A549 (cell line): Measurements from ENCODE around the gene POMC. TPM values are rescaled to one million over a fixed set of nuclear protein-coding genes. Genes with fewer than 3 reads are reported as not detected.

Experiments used
- ATAC-seq, 2 experiments: fragments of 200-7000 bp in 1 of 2; fragments of >200 bp in 1 of 2; cut with Nextera tagmentation in 1 of 2; cut with Tn5 transposase in 1 of 2; 3 replicates each; pipeline versions ENCODE4 v1.8.0 to v1.9.1; 2018 to 2020; ENCODE audit warnings: mild to moderate bottlenecking in 1 of 2, moderate library complexity in 1 of 2
- CTCF ChIA-PET: fragments of 300-600 bp; sonication (Branson Sonifier 250); formaldehyde crosslinking; extraction: SDS; loops from one replicate; lab custom pipeline; 2021; ENCODE audit warnings: antibody characterized with exemption, inconsistent platforms; lab: Yijun Ruan, JAX
- POLR2A ChIA-PET: fragments of 350-600 bp; formaldehyde crosslinking; extraction: SDS; loops from one replicate; lab custom pipeline; 2021; ENCODE audit warnings: antibody characterized with exemption, inconsistent platforms; lab: Yijun Ruan, JAX
- DNase-seq, 2 experiments: peaks; one replicate each; pipeline versions ENCODE4 v3.0.0 to v3.0.0-alpha.2; 2011 to 2016; ENCODE audit warnings: low read depth in 1 of 2, low spot score in 1 of 2
- FAIRE-seq: peaks from 2 replicates; lab custom pipeline; 2011; peaks lifted over from hg19 to GRCh38; lab: Jason Lieb, UNC
- H3K27ac ChIP-seq, 2 experiments: fragments of >200 bp; sonication (Bioruptor Twin); formaldehyde crosslinking; 3 replicates each; pipeline ENCODE4 v1.5.1; 2016 to 2017
- H3K4me1 ChIP-seq: fragments of >200 bp; sonication (Bioruptor Twin); formaldehyde crosslinking; 3 replicates; pipeline ENCODE4 v1.6.1; 2016
- H3K4me2 ChIP-seq: fragments of >200 bp; sonication (Bioruptor Twin); formaldehyde crosslinking; 3 replicates; pipeline ENCODE4 v1.6.1; 2016
- H3K4me3 ChIP-seq: fragments of >200 bp; sonication (Bioruptor Twin); formaldehyde crosslinking; 3 replicates; pipeline ENCODE4 v1.5.1; 2016
- H3K9me3 ChIP-seq: fragments of >200 bp; sonication (Bioruptor Twin); formaldehyde crosslinking; 3 replicates; pipeline ENCODE4 v1.6.1; 2016
- CEBPB ChIP-seq, 2 experiments: fragments of >200 bp in 1 of 2; sonication (Bioruptor Twin) in 1 of 2; formaldehyde crosslinking in 1 of 2; IDR thresholded peaks; 2 replicates each; pipeline ENCODE4 v1.6.1; 2012 to 2016
- CHD4 ChIP-seq: fragments of 200-600 bp; sonication (generic); IDR thresholded peaks from 2 replicates; pipeline ENCODE4 v1.6.1; 2016; ENCODE audit warnings: antibody characterized with exemption, mild to moderate bottlenecking, borderline replicate concordance
- EP300 ChIP-seq, 2 experiments: fragments of >200 bp; sonication (Bioruptor Twin); formaldehyde crosslinking; IDR thresholded peaks; 2 replicates in 1 of 2; 3 replicates in 1 of 2; pipeline ENCODE4 v1.6.1; 2016 to 2017
- FOSB ChIP-seq: fragments of 250-450 bp; sonication (Bioruptor Pico); IDR thresholded peaks from 2 replicates; pipeline ENCODE4 v1.5.0; 2020; ENCODE audit warnings: mild to moderate bottlenecking, moderate library complexity
- GATA3 ChIP-seq: IDR thresholded peaks from 2 replicates; pipeline ENCODE4 v1.6.1; 2012; ENCODE audit warnings: borderline replicate concordance
- JUN ChIP-seq, 2 experiments: fragments of >200 bp; sonication (Bioruptor Twin); formaldehyde crosslinking; IDR thresholded peaks; 2 replicates in 1 of 2; 3 replicates in 1 of 2; pipeline ENCODE4 v1.6.1; 2016 to 2017
- MAFK ChIP-seq: fragments of 450-650 bp; IDR thresholded peaks from 2 replicates; pipeline ENCODE4 v1.6.1; 2014; ENCODE audit not compliant: partially characterized antibody
- MYC ChIP-seq: IDR thresholded peaks from 2 replicates; pipeline ENCODE4 v1.6.1; 2012; ENCODE audit warnings: mild to moderate bottlenecking, inconsistent platforms, low read length, improper control_type of control experiment, borderline replicate concordance
- POLR2AphosphoS2 ChIP-seq: conservative IDR thresholded peaks from 2 replicates; pipeline ENCODE4 v1.6.1; 2012; ENCODE audit warnings: low read length, improper control_type of control experiment, inconsistent platforms
- RAD21 ChIP-seq, 2 experiments: fragments of >200 bp in 1 of 2; sonication (Bioruptor Twin) in 1 of 2; formaldehyde crosslinking in 1 of 2; IDR thresholded peaks in 1 of 2; conservative IDR thresholded peaks in 1 of 2; 2 replicates in 1 of 2; 3 replicates in 1 of 2; pipeline ENCODE4 v1.6.1; 2012 to 2018; ENCODE audit warnings: inconsistent platforms in 1 of 2
- TFCP2L1 ChIP-seq: fragments of 250-450 bp; sonication (Bioruptor Pico); IDR thresholded peaks from 2 replicates; pipeline ENCODE4 v1.5.0; 2021; ENCODE audit warnings: mild to moderate bottlenecking
- ZFP36 ChIP-seq: fragments of 450-650 bp; IDR thresholded peaks from 2 replicates; pipeline ENCODE4 v1.6.1; 2014; ENCODE audit warnings: borderline replicate concordance; ENCODE audit not compliant: partially characterized antibody
- WGBS: methylation state at CpG from one replicate; pipeline ENCODE4 v1.1.6; 2017; ENCODE audit errors: missing lambda C conversion rate; 5-methylcytosine and 5-hydroxymethylcytosine counted together
- polyA plus RNA-seq, 4 experiments: library from polyadenylated mRNA; depleted of rRNA in 3 of 4; stranded (reverse); fragments of >200 nt; fragmentation: RNase III in 1 of 4; extraction: RNeasy Plus Mini Kit Qiagen cat#74134 plus additional on column Dnase treatment in 1 of 4; gene quantifications; 2 replicates in 3 of 4; 3 replicates in 1 of 4; pipeline ENCODE4 v1.2.3, GENCODE V29; 2011 to 2017
- TF ChIP-seq, protein P1 (sequence below): IDR thresholded peaks from 2 replicates; pipeline ENCODE4 v1.6.1; 2012
- TF ChIP-seq, protein P2 (sequence below): fragments of 200-600 bp; sonication (generic); IDR thresholded peaks from 2 replicates; pipeline ENCODE4 v1.6.1; 2016; ENCODE audit warnings: antibody characterized with exemption, mild to moderate bottlenecking, moderate library complexity
- TF ChIP-seq, protein P3 (sequence below): fragments of 250-450 bp; sonication (Bioruptor Pico); IDR thresholded peaks from 2 replicates; pipeline ENCODE4 v1.5.0; 2021; ENCODE audit warnings: mild to moderate bottlenecking, moderate library complexity, borderline replicate concordance
- TF ChIP-seq, protein P4 (sequence below): fragments of 150-350 bp; IDR thresholded peaks from 2 replicates; pipeline ENCODE4 v1.6.1; 2014; ENCODE audit warnings: low read depth, mild to moderate bottlenecking, low read length

The POMC gene
- polyA plus RNA-seq, 2 of the 4 experiments (the other 2 are of a cell fraction) = not detected

DNA sequence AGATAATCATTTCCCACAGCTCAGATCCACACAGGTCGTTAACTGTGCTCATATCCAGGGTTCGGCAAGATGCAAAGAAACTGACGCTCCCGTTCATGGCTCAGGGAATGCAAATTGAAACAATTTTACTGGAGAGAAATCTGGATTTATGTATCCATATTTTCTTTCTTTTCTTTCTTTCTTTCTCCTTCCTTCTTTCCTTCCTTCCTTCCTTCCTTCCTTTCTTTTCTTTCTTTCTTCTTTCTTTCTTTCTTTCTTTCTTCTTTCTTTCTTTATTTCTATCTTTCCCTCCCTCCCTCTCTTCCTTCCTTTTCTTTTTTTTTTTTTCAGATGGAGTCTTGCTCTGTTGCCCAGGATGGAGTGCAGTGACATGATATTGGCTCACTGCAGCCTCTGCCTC lies 20.0 kb upstream of the POMC start:
- no peak for ATAC-seq
- TF ChIP-seq POLR2AphosphoS2 = no peak
- TF ChIP-seq ZFP36 = no peak
- TF ChIP-seq, protein P1, sequence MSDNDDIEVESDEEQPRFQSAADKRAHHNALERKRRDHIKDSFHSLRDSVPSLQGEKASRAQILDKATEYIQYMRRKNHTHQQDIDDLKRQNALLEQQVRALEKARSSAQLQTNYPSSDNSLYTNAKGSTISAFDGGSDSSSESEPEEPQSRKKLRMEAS = no peak
- no peak for TF ChIP-seq MYC
- TF ChIP-seq GATA3 = no peak
- TF ChIP-seq JUN (IDR thresholded peaks at IDR 0.05) = no peak
- no peak for TF ChIP-seq EP300 (IDR thresholded peaks at IDR 0.05)
- TF ChIP-seq TFCP2L1 (CRISPR knock-in tag) = no peak
- TF ChIP-seq, protein P2, sequence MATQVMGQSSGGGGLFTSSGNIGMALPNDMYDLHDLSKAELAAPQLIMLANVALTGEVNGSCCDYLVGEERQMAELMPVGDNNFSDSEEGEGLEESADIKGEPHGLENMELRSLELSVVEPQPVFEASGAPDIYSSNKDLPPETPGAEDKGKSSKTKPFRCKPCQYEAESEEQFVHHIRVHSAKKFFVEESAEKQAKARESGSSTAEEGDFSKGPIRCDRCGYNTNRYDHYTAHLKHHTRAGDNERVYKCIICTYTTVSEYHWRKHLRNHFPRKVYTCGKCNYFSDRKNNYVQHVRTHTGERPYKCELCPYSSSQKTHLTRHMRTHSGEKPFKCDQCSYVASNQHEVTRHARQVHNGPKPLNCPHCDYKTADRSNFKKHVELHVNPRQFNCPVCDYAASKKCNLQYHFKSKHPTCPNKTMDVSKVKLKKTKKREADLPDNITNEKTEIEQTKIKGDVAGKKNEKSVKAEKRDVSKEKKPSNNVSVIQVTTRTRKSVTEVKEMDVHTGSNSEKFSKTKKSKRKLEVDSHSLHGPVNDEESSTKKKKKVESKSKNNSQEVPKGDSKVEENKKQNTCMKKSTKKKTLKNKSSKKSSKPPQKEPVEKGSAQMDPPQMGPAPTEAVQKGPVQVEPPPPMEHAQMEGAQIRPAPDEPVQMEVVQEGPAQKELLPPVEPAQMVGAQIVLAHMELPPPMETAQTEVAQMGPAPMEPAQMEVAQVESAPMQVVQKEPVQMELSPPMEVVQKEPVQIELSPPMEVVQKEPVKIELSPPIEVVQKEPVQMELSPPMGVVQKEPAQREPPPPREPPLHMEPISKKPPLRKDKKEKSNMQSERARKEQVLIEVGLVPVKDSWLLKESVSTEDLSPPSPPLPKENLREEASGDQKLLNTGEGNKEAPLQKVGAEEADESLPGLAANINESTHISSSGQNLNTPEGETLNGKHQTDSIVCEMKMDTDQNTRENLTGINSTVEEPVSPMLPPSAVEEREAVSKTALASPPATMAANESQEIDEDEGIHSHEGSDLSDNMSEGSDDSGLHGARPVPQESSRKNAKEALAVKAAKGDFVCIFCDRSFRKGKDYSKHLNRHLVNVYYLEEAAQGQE = no peak
- TF ChIP-seq MAFK = no peak
- no peak for TF ChIP-seq CHD4
- TF ChIP-seq, protein P3, sequence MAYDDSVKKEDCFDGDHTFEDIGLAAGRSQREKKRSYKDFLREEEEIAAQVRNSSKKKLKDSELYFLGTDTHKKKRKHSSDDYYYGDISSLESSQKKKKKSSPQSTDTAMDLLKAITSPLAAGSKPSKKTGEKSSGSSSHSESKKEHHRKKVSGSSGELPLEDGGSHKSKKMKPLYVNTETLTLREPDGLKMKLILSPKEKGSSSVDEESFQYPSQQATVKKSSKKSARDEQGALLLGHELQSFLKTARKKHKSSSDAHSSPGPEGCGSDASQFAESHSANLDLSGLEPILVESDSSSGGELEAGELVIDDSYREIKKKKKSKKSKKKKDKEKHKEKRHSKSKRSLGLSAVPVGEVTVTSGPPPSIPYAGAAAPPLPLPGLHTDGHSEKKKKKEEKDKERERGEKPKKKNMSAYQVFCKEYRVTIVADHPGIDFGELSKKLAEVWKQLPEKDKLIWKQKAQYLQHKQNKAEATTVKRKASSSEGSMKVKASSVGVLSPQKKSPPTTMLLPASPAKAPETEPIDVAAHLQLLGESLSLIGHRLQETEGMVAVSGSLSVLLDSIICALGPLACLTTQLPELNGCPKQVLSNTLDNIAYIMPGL = no peak
- no peak for TF ChIP-seq RAD21 (conservative IDR thresholded peaks at IDR 0.05 in 1 of 2, IDR thresholded peaks at IDR 0.05 in 1 of 2)
- no peak for TF ChIP-seq FOSB (CRISPR knock-in tag)
- no peak for FAIRE-seq
- no peaks in the 10 kb centered on the region for H3K9me3 ChIP-seq
- H3K4me1 ChIP-seq = no peaks in the 10 kb centered on the region
- H3K27ac ChIP-seq = no peak overlapping the region
- ChIA-PET CTCF (interaction anchor here (1.6 to 2.4 kb wide), 2 partner anchors 8 to 22 kb away, joined by 5 to 21 read pairs; no protein-coding TSS in a partner anchor), POLR2A (interaction anchor here (1.0 kb wide), 1 partner anchor 60 kb away, joined by 3 read pairs; no protein-coding TSS in a partner anchor)
- no peak for DNase-seq
- H3K4me2 ChIP-seq = no peak overlapping the region
- WGBS = 79% methylated on average over 4 of the region's 4 CpGs
- H3K4me3 ChIP-seq = no peak overlapping the region

DNA sequence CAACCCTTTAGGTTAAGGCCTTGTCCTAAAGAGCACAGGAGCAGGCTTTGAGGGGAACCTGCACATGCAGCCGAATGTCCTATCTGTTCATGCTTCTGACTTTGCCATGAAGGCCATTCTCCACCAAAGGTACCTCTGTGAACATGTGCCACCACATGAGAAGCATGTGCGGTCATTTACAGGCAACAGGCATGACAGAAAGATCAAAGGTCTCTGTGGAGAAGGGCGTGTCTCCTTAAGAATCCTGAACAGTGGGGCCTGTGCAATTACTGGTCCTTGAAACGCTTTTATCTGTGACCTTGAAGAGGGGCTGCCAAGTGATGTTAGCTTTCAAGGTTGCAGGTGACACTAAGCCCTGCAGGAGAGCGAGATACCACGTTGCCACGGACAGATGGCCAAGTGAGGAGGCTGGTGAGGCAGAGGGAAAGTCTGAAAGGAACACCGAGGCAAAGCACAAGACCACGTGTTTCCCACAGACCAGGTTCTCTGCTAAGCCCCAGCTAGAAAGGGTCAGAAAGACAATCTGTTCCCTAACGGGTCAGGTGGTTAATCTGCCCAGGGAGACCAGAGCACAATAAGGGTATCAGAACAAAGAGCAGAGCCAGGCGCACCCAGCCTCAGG lies 19.5 kb upstream of the POMC start:
- Histone ChIP-seq H3K9me3 (no peaks in the 10 kb centered on the region), H3K27ac (no peak overlapping the region), H3K4me3 (no peak overlapping the region), H3K4me1 (no peaks in the 10 kb centered on the region), H3K4me2 (no peak overlapping the region)
- 63% methylated on average over 11 of the region's 11 CpGs for WGBS
- ChIA-PET CTCF (interaction anchor here (1.6 to 2.4 kb wide), 2 partner anchors 9 to 22 kb away, joined by 5 to 21 read pairs; no protein-coding TSS in a partner anchor), POLR2A (interaction anchor here (1.0 kb wide), 1 partner anchor 60 kb away, joined by 3 read pairs; no protein-coding TSS in a partner anchor)
- FAIRE-seq (no peak), DNase-seq (no peak), ATAC-seq (no peak; a peak in 1 of 6 replicates)
- TF ChIP-seq CEBPB (IDR thresholded peaks at IDR 0.05) (no peak), FOSB (CRISPR knock-in tag) (no peak), JUN (IDR thresholded peaks at IDR 0.05) (no peak)
- TF ChIP-seq, protein P4, sequence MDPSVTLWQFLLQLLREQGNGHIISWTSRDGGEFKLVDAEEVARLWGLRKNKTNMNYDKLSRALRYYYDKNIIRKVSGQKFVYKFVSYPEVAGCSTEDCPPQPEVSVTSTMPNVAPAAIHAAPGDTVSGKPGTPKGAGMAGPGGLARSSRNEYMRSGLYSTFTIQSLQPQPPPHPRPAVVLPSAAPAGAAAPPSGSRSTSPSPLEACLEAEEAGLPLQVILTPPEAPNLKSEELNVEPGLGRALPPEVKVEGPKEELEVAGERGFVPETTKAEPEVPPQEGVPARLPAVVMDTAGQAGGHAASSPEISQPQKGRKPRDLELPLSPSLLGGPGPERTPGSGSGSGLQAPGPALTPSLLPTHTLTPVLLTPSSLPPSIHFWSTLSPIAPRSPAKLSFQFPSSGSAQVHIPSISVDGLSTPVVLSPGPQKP = no peak
